GM23338 (cell line): Measurements from ENCODE around the gene ZNF580. TPM values are rescaled to one million over a fixed set of nuclear protein-coding genes. Genes with fewer than 3 reads are reported as not detected.

Experiments used
- ATAC-seq: fragments of 200-7000 bp; cut with Tn5 transposase; 3 replicates; pipeline ENCODE4 v1.9.1; 2020
- DNase-seq: peaks from one replicate; pipeline ENCODE4 v3.0.0-alpha.2; 2015; ENCODE audit warnings: low spot score
- H2AFZ ChIP-seq: fragments of 200-600 bp; sonication (generic); 2 replicates; pipeline ENCODE4 v1.8.0; 2016; ENCODE audit warnings: antibody characterized with exemption, mild to moderate bottlenecking, moderate library complexity
- H3F3A ChIP-seq: fragments of 200-600 bp; sonication (generic); replicated peaks from 2 replicates; pipeline ENCODE4 v1.8.0; 2017; ENCODE audit warnings: antibody characterized with exemption, mixed run types, low read depth
- H3K27ac ChIP-seq: fragments of 200-600 bp; sonication (generic); 2 replicates; pipeline ENCODE4 v1.6.1; 2016; ENCODE audit warnings: low read depth
- H3K27me3 ChIP-seq: fragments of 200-600 bp; sonication (generic); 2 replicates; pipeline ENCODE4 v1.8.0; 2016; ENCODE audit warnings: mild to moderate bottlenecking, mixed run types, moderate library complexity; ENCODE audit not compliant: insufficient read depth
- H3K36me3 ChIP-seq: fragments of 200-600 bp; sonication (generic); 2 replicates; pipeline ENCODE4 v1.8.0; 2016; ENCODE audit warnings: mild to moderate bottlenecking; ENCODE audit not compliant: insufficient read depth
- H3K4me1 ChIP-seq: fragments of 200-600 bp; sonication (generic); 2 replicates; pipeline ENCODE4 v1.8.0; 2016; ENCODE audit warnings: mild to moderate bottlenecking, moderate library complexity; ENCODE audit not compliant: insufficient read depth
- H3K4me2 ChIP-seq: fragments of 200-600 bp; sonication (generic); 2 replicates; pipeline ENCODE4 v1.7.1; 2017; ENCODE audit warnings: mixed run types
- H3K4me3 ChIP-seq: fragments of 200-600 bp; sonication (generic); 2 replicates; pipeline ENCODE4 v1.6.1; 2016; ENCODE audit warnings: mixed run types
- H3K79me2 ChIP-seq: fragments of 200-600 bp; sonication (generic); replicated peaks from 2 replicates; pipeline ENCODE4 v1.8.0; 2017; ENCODE audit warnings: mild to moderate bottlenecking; ENCODE audit not compliant: insufficient read depth
- H3K9me2 ChIP-seq: fragments of 200-600 bp; sonication (generic); 2 replicates; pipeline ENCODE4 v1.8.0; 2017; ENCODE audit not compliant: insufficient read depth
- H4K20me1 ChIP-seq: fragments of 200-600 bp; sonication (generic); replicated peaks from 2 replicates; pipeline ENCODE4 v1.8.0; 2017; ENCODE audit warnings: mild to moderate bottlenecking; ENCODE audit not compliant: insufficient read depth
- H3K27ac Mint-ChIP-seq: 2 replicates; pipeline ENCODE4 v1.8.0; 2020; ENCODE audit warnings: inconsistent platforms, mild to moderate bottlenecking, moderate library complexity, mixed read lengths
- H3K27me3 Mint-ChIP-seq: 3 replicates; pipeline ENCODE4 v1.8.0; 2022; ENCODE audit warnings: low read depth, mild to moderate bottlenecking, moderate library complexity, mixed read lengths, inconsistent platforms; ENCODE audit not compliant: insufficient read depth, poor library complexity
- H3K36me3 Mint-ChIP-seq: 3 replicates; pipeline ENCODE4 v1.8.0; 2021; ENCODE audit warnings: low read depth, mild to moderate bottlenecking, inconsistent platforms, moderate library complexity, mixed read lengths
- H3K4me1 Mint-ChIP-seq: 3 replicates; pipeline ENCODE4 v1.8.0; 2020; ENCODE audit warnings: mild to moderate bottlenecking, inconsistent platforms, mixed read lengths
- H3K4me3 Mint-ChIP-seq: 3 replicates; pipeline ENCODE4 v1.8.0; 2021; ENCODE audit warnings: moderate library complexity, mild to moderate bottlenecking, inconsistent platforms, mixed read lengths
- H3K9me3 Mint-ChIP-seq: 3 replicates; pipeline ENCODE4 v1.8.0; 2020; ENCODE audit warnings: moderate library complexity, mild to moderate bottlenecking, inconsistent platforms, mixed read lengths
- CREB1 ChIP-seq: fragments of 250-450 bp; sonication (Bioruptor Pico); IDR thresholded peaks from 2 replicates; pipeline ENCODE4 v1.5.0; 2020; ENCODE audit warnings: low read depth, mild to moderate bottlenecking, moderate library complexity
- EZH2 ChIP-seq: fragments of 200-600 bp; sonication (generic); IDR thresholded peaks from one replicate; pipeline ENCODE4 v1.8.0; 2017; ENCODE audit warnings: antibody characterized with exemption, mild to moderate bottlenecking, low read depth; ENCODE audit not compliant: unreplicated experiment
- EZH2phosphoT487 ChIP-seq: fragments of 200-600 bp; sonication (generic); IDR thresholded peaks from one replicate; pipeline ENCODE4 v1.8.1; 2018; ENCODE audit warnings: antibody characterized with exemption; ENCODE audit not compliant: unreplicated experiment
- JUNB ChIP-seq: IDR thresholded peaks from one replicate; pipeline ENCODE4 v1.6.1; 2016; ENCODE audit warnings: antibody characterized with exemption; ENCODE audit not compliant: unreplicated experiment
- NANOG ChIP-seq: IDR thresholded peaks from 2 replicates; pipeline ENCODE4 v1.6.1; 2016; ENCODE audit warnings: antibody characterized with exemption, borderline replicate concordance
- POLR2AphosphoS5 ChIP-seq: IDR thresholded peaks from 2 replicates; pipeline ENCODE4 v1.6.1; 2016; ENCODE audit warnings: antibody characterized with exemption, low read depth
- STAT1 ChIP-seq: IDR thresholded peaks from one replicate; pipeline ENCODE4 v1.6.1; 2016; ENCODE audit warnings: antibody characterized with exemption; ENCODE audit not compliant: unreplicated experiment
- ZNF331 ChIP-seq: fragments of 250-450 bp; sonication (Bioruptor Pico); IDR thresholded peaks from 2 replicates; pipeline ENCODE4 v1.5.0; 2020; ENCODE audit warnings: low read depth, mild to moderate bottlenecking, moderate library complexity
- polyA plus RNA-seq: library from polyadenylated mRNA; unstranded; fragments of >200 nt; fragmentation: Nextera tagmentation; extraction: Ambion mirVana; gene quantifications from 2 replicates; pipeline ENCODE4 v1.2.1, GENCODE V29; 2016
- total RNA-seq: library from RNA; depleted of rRNA; stranded (reverse); fragments of >200 nt; shearing (Covaris generic); gene quantifications from 2 replicates; pipeline ENCODE4 v1.2.3, GENCODE V29; 2014
- TF ChIP-seq, protein P1 (sequence below): fragments of 250-450 bp; sonication (Bioruptor Pico); IDR thresholded peaks from 2 replicates; pipeline ENCODE4 v1.5.0; 2020; ENCODE audit warnings: mild to moderate bottlenecking, moderate library complexity
- TF ChIP-seq, protein P2 (sequence below): IDR thresholded peaks from 2 replicates; pipeline ENCODE4 v1.6.1; 2016; ENCODE audit warnings: antibody characterized with exemption
- TF ChIP-seq, protein P3 (sequence below), 2 experiments: fragments of 200-600 bp in 1 of 2; sonication (generic) in 1 of 2; conservative IDR thresholded peaks; 2 replicates each; pipeline versions ENCODE4 v1.5.1 to v1.6.1; 2016 to 2017; ENCODE audit warnings: antibody characterized with exemption in 2 of 2, low read depth in 2 of 2, mild to moderate bottlenecking in 2 of 2, moderate library complexity in 1 of 2

Gene ZNF580
- total and polyA plus RNA-seq, 2 experiments from 2014 or later, result 18.7 to 23.6 TPM

DNA sequence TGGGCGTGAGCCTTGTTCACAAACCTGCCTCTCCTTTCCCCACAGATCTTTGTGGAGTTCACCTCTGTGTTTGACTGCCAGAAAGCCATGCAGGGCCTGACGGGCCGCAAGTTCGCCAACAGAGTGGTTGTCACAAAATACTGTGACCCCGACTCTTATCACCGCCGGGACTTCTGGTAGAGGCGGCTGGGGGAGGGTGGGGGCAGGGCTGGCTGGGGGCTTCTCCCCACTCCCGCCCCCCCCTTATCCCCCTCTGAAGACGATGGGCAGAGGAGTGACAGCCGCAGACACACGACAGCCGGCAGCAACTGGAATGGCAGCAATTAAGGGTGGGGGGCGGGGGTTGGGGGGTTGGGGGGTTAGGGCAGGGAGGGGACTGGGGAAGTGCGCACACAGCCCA, 33.1 kb downstream of the ZNF580 start (continued):
- TF ChIP-seq, protein P1, sequence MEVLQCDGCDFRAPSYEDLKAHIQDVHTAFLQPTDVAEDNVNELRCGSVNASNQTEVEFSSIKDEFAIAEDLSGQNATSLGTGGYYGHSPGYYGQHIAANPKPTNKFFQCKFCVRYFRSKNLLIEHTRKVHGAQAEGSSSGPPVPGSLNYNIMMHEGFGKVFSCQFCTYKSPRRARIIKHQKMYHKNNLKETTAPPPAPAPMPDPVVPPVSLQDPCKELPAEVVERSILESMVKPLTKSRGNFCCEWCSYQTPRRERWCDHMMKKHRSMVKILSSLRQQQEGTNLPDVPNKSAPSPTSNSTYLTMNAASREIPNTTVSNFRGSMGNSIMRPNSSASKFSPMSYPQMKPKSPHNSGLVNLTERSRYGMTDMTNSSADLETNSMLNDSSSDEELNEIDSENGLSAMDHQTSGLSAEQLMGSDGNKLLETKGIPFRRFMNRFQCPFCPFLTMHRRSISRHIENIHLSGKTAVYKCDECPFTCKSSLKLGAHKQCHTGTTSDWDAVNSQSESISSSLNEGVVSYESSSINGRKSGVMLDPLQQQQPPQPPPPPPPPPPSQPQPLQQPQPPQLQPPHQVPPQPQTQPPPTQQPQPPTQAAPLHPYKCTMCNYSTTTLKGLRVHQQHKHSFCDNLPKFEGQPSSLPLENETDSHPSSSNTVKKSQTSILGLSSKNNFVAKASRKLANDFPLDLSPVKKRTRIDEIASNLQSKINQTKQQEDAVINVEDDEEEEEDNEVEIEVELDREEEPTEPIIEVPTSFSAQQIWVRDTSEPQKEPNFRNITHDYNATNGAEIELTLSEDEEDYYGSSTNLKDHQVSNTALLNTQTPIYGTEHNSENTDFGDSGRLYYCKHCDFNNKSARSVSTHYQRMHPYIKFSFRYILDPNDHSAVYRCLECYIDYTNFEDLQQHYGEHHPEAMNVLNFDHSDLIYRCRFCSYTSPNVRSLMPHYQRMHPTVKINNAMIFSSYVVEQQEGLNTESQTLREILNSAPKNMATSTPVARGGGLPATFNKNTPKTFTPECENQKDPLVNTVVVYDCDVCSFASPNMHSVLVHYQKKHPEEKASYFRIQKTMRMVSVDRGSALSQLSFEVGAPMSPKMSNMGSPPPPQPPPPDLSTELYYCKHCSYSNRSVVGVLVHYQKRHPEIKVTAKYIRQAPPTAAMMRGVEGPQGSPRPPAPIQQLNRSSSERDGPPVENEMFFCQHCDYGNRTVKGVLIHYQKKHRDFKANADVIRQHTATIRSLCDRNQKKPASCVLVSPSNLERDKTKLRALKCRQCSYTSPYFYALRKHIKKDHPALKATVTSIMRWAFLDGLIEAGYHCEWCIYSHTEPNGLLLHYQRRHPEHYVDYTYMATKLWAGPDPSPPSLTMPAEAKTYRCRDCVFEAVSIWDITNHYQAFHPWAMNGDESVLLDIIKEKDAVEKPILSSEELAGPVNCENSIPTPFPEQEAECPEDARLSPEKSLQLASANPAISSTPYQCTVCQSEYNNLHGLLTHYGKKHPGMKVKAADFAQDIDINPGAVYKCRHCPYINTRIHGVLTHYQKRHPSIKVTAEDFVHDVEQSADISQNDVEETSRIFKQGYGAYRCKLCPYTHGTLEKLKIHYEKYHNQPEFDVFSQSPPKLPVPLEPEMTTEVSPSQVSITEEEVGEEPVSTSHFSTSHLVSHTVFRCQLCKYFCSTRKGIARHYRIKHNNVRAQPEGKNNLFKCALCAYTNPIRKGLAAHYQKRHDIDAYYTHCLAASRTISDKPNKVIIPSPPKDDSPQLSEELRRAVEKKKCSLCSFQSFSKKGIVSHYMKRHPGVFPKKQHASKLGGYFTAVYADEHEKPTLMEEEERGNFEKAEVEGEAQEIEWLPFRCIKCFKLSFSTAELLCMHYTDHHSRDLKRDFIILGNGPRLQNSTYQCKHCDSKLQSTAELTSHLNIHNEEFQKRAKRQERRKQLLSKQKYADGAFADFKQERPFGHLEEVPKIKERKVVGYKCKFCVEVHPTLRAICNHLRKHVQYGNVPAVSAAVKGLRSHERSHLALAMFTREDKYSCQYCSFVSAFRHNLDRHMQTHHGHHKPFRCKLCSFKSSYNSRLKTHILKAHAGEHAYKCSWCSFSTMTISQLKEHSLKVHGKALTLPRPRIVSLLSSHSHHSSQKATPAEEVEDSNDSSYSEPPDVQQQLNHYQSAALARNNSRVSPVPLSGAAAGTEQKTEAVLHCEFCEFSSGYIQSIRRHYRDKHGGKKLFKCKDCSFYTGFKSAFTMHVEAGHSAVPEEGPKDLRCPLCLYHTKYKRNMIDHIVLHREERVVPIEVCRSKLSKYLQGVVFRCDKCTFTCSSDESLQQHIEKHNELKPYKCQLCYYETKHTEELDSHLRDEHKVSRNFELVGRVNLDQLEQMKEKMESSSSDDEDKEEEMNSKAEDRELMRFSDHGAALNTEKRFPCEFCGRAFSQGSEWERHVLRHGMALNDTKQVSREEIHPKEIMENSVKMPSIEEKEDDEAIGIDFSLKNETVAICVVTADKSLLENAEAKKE (CRISPR knock-in tag), result no peak
- TF ChIP-seq EZH2phosphoT487 (no peak), CREB1 (no peak)
- TF ChIP-seq, protein P2, sequence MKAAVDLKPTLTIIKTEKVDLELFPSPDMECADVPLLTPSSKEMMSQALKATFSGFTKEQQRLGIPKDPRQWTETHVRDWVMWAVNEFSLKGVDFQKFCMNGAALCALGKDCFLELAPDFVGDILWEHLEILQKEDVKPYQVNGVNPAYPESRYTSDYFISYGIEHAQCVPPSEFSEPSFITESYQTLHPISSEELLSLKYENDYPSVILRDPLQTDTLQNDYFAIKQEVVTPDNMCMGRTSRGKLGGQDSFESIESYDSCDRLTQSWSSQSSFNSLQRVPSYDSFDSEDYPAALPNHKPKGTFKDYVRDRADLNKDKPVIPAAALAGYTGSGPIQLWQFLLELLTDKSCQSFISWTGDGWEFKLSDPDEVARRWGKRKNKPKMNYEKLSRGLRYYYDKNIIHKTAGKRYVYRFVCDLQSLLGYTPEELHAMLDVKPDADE, result no peak

DNA sequence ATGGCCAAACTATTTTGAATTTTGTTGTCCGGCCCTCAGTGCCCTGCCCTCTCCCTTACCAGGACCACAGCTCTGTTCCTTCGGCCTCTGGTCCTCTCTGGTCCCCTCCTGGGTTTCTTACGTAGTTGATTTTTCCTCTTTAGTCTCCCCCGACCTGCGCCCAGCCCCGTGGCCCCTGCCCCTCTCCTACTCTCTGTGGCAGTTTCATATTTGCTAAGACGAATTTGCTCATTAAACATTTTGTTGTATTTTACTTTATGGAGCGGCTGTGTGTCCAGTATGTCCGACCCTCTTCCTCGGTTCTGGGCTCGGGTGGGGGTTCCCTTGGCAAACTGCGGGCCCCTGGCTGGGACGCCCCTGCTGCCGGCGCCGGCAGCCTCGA, 33.6 kb downstream of the ZNF580 start:
- no peaks in the 10 kb centered on the region for H3K9me2 ChIP-seq
- H3K79me2 ChIP-seq, result peaks cover 59% of the 10 kb centered on the region
- peaks cover 42% of the 10 kb centered on the region for H3F3A ChIP-seq
- H3K4me3 Mint-ChIP-seq, result peak overlapping the region; percentile 96
- peaks cover 67% of the 10 kb centered on the region for H3K36me3 Mint-ChIP-seq
- peaks cover 39% of the 10 kb centered on the region for H3K27me3 Mint-ChIP-seq
- no peak for DNase-seq
- H3K9me3 Mint-ChIP-seq, result peaks cover 4% of the 10 kb centered on the region; the same call in 2 of the 3 replicates
- H3K36me3 ChIP-seq, result peaks cover 15% of the 10 kb centered on the region
- TF ChIP-seq EZH2 (no peak), NANOG (no peak), JUNB (no peak), STAT1 (no peak), ZNF331 (CRISPR knock-in tag) (no peak), POLR2AphosphoS5 (no peak)
- TF ChIP-seq, protein P2, result no peak
- TF ChIP-seq, protein P3, sequence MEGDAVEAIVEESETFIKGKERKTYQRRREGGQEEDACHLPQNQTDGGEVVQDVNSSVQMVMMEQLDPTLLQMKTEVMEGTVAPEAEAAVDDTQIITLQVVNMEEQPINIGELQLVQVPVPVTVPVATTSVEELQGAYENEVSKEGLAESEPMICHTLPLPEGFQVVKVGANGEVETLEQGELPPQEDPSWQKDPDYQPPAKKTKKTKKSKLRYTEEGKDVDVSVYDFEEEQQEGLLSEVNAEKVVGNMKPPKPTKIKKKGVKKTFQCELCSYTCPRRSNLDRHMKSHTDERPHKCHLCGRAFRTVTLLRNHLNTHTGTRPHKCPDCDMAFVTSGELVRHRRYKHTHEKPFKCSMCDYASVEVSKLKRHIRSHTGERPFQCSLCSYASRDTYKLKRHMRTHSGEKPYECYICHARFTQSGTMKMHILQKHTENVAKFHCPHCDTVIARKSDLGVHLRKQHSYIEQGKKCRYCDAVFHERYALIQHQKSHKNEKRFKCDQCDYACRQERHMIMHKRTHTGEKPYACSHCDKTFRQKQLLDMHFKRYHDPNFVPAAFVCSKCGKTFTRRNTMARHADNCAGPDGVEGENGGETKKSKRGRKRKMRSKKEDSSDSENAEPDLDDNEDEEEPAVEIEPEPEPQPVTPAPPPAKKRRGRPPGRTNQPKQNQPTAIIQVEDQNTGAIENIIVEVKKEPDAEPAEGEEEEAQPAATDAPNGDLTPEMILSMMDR (conservative IDR thresholded peaks at IDR 0.05; ENCODE audit: low read depth in 2 of 2), result no peak
- H3K4me1 Mint-ChIP-seq, result peaks cover 40% of the 10 kb centered on the region
- H3K4me3 ChIP-seq, result peak overlapping the region; percentile 96
- ATAC-seq, result peak; percentile 15
- peak overlapping the region; percentile 96 for H3K27ac Mint-ChIP-seq
- H4K20me1 ChIP-seq, result peaks cover 41% of the 10 kb centered on the region
- H3K27me3 ChIP-seq, result no peaks in the 10 kb centered on the region
- no peak overlapping the region for H2AFZ ChIP-seq
- H3K27ac ChIP-seq, result peak overlapping the region; percentile 88
- H3K4me1 ChIP-seq, result peaks cover 32% of the 10 kb centered on the region
- peak overlapping the region; percentile 86 for H3K4me2 ChIP-seq
